Keratinocyte (primary cell): ENCODE results near the gene SIM1. TPM values are rescaled to one million over a fixed set of nuclear protein-coding genes. Genes with fewer than 3 reads are reported as not detected.

Source experiments
- DNase-seq: peaks from one replicate; pipeline ENCODE4 v3.0.0-alpha.2; 2011; ENCODE audit warnings: low read depth, missing footprints, low spot score
- FAIRE-seq: peaks from 2 replicates; lab custom pipeline; 2011; peaks lifted over from hg19 to GRCh38; lab: Jason Lieb, UNC
- H2AFZ ChIP-seq: 2 replicates; pipeline ENCODE4 v1.6.0; 2012; ENCODE audit warnings: low read length, control low read depth, inconsistent platforms; ENCODE audit not compliant: control insufficient read depth
- H3K27ac ChIP-seq: 2 replicates; pipeline ENCODE4 v1.5.1; 2011; ENCODE audit warnings: low read length; ENCODE audit not compliant: control insufficient read depth, insufficient read depth
- H3K27me3 ChIP-seq: 3 replicates; pipeline ENCODE4 v1.6.0; 2011; ENCODE audit warnings: low read length; ENCODE audit not compliant: control insufficient read depth, insufficient read depth; ENCODE audit errors: extremely low read depth
- H3K36me3 ChIP-seq, 2 experiments: 2 replicates in 1 of 2; 3 replicates in 1 of 2; pipeline ENCODE4 v1.5.1; 2011; ENCODE audit warnings: low read length in 2 of 2, mild to moderate bottlenecking in 1 of 2; ENCODE audit not compliant: control insufficient read depth in 2 of 2, insufficient read depth in 2 of 2; ENCODE audit errors: extremely low read depth in 1 of 2
- H3K4me1 ChIP-seq: 3 replicates; pipeline ENCODE4 v1.5.1; 2011; ENCODE audit warnings: low read length; ENCODE audit not compliant: control insufficient read depth, insufficient read depth; ENCODE audit errors: extremely low read depth
- H3K4me2 ChIP-seq: 3 replicates; pipeline ENCODE4 v1.6.0; 2011; ENCODE audit warnings: low read depth, low read length; ENCODE audit not compliant: control insufficient read depth, insufficient read depth; ENCODE audit errors: extremely low read depth
- H3K4me3 ChIP-seq, 3 experiments: fragments of 200-600 bp in 1 of 3; sonication (generic) in 1 of 3; 2 replicates in 2 of 3; 3 replicates in 1 of 3; pipeline ENCODE4 v1.5.1; 2011 to 2016; ENCODE audit warnings: low read length in 3 of 3, mild to moderate bottlenecking in 3 of 3, control low read depth in 2 of 3, inconsistent platforms in 1 of 3, low read depth in 1 of 3, mixed read lengths in 1 of 3, mixed run types in 1 of 3, moderate library complexity in 1 of 3; ENCODE audit not compliant: control insufficient read depth in 2 of 3, insufficient read depth in 2 of 3; ENCODE audit errors: extremely low read depth in 1 of 3
- H3K79me2 ChIP-seq: 2 replicates; pipeline ENCODE4 v1.6.0; 2012; ENCODE audit warnings: low read length; ENCODE audit not compliant: control insufficient read depth, insufficient read depth
- H3K9ac ChIP-seq: 3 replicates; pipeline ENCODE4 v1.6.0; 2011; ENCODE audit warnings: low read length; ENCODE audit not compliant: control insufficient read depth, insufficient read depth; ENCODE audit errors: extremely low read depth
- H3K9me1 ChIP-seq: 3 replicates; pipeline ENCODE4 v1.6.0; 2011; ENCODE audit warnings: low read length; ENCODE audit not compliant: control insufficient read depth, insufficient read depth; ENCODE audit errors: extremely low read depth
- H3K9me3 ChIP-seq: 2 replicates; pipeline ENCODE4 v1.5.1; 2012; ENCODE audit warnings: low read depth, low read length; ENCODE audit not compliant: control insufficient read depth
- H4K20me1 ChIP-seq: 3 replicates; pipeline ENCODE4 v1.6.0; 2011; ENCODE audit warnings: low read length; ENCODE audit not compliant: control insufficient read depth, insufficient read depth; ENCODE audit errors: extremely low read depth
- EZH2 ChIP-seq: IDR thresholded peaks from one replicate; pipeline ENCODE4 v1.6.1; 2012; ENCODE audit warnings: inconsistent platforms, mild to moderate bottlenecking, low read length, moderate library complexity
- dilution Hi-C: fragments of 300-500 bp; cut with MboI; formaldehyde crosslinking; loops from one replicate; pipeline ENCODE4 v1.7.0; 2020; ENCODE audit warnings: low sequenced_read_pairs; ENCODE audit not compliant: extremely low pct_ligation_motif_present
- polyA plus RNA-seq, 5 experiments: library from polyadenylated mRNA; depleted of rRNA in 3 of 5; stranded (reverse) in 3 of 5; stranded (forward) in 1 of 5; unstranded in 1 of 5; fragments of >200 nt; gene quantifications; 1 replicate in 1 of 5; 2 replicates in 3 of 5; 3 replicates in 1 of 5; pipeline versions ENCODE4 v1.2.1 to v1.2.3, GENCODE V29; 2011 to 2012; ENCODE audit warnings: missing spikeins in 2 of 5, low read depth in 1 of 5, low replicate concordance in 1 of 5
- TF ChIP-seq, protein P1 (sequence below), 3 experiments: IDR thresholded peaks in 1 of 3; conservative IDR thresholded peaks in 1 of 3; optimal IDR thresholded peaks in 1 of 3; 2 replicates in 2 of 3; 3 replicates in 1 of 3; pipeline versions ENCODE3 to v1.5.1; 2011; ENCODE audit warnings: low read length in 3 of 3, mild to moderate bottlenecking in 3 of 3, moderate library complexity in 2 of 3, control low read depth in 1 of 3, inconsistent platforms in 1 of 3; ENCODE audit not compliant: insufficient read depth in 2 of 3; ENCODE audit errors: extremely low read depth in 1 of 3

SIM1 gene
- polyA plus RNA-seq, 1 donor (not counting 4 experiments of a cell fraction or from before 2014, with no cell fraction given), result not detected

DNA sequence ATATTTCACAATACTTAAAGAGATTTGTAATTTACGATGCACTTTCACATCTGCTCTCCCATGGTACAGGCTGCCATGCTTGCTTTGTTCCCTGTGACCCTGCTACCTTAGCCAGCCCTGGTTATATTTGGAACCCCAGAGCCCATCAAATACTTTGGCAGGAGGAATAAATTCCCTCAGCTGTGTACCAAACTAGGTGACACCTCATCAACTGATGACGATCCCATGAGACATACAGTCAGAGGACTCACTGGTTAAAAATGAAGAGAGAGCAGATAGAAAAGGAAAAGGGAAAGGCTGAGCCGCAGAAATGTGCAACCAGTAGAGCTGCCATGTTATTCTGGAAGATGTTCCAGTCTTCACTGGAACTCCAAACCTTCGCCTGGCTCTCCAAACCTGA is 120.0 kb downstream of the SIM1 start:
- FAIRE-seq, result no peak
- H3K36me3 ChIP-seq, result no peaks in the 10 kb centered on the region
- H2AFZ ChIP-seq, result no peak overlapping the region
- DNase-seq, result no peak
- no peak overlapping the region for H3K27ac ChIP-seq
- H3K4me3 ChIP-seq, result no peak overlapping the region
- H4K20me1 ChIP-seq, result no peaks in the 10 kb centered on the region
- no peaks in the 10 kb centered on the region for H3K9me3 ChIP-seq
- H3K9ac ChIP-seq, result no peak overlapping the region
- TF ChIP-seq, protein P1, sequence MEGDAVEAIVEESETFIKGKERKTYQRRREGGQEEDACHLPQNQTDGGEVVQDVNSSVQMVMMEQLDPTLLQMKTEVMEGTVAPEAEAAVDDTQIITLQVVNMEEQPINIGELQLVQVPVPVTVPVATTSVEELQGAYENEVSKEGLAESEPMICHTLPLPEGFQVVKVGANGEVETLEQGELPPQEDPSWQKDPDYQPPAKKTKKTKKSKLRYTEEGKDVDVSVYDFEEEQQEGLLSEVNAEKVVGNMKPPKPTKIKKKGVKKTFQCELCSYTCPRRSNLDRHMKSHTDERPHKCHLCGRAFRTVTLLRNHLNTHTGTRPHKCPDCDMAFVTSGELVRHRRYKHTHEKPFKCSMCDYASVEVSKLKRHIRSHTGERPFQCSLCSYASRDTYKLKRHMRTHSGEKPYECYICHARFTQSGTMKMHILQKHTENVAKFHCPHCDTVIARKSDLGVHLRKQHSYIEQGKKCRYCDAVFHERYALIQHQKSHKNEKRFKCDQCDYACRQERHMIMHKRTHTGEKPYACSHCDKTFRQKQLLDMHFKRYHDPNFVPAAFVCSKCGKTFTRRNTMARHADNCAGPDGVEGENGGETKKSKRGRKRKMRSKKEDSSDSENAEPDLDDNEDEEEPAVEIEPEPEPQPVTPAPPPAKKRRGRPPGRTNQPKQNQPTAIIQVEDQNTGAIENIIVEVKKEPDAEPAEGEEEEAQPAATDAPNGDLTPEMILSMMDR (optimal IDR thresholded peaks at IDR 0.05 in 1 of 3, IDR thresholded peaks at IDR 0.05 in 1 of 3, conservative IDR thresholded peaks at IDR 0.05 in 1 of 3; ENCODE audit: extremely low read depth in 1 of 3, insufficient read depth in 2 of 3, low read length in 3 of 3), result no peak
- no peak for TF ChIP-seq EZH2
- H3K79me2 ChIP-seq, result no peaks in the 10 kb centered on the region
- no peaks in the 10 kb centered on the region for H3K27me3 ChIP-seq
- no peaks in the 10 kb centered on the region for H3K9me1 ChIP-seq
- H3K4me1 ChIP-seq, result peaks cover 8% of the 10 kb centered on the region
- dilution Hi-C loops, result no loop called here
- no peak overlapping the region for H3K4me2 ChIP-seq

- Histone ChIP-seq H2AFZ (no peak overlapping the region), H3K36me3 (no peaks in the 10 kb centered on the region), H3K4me1 (peaks cover 8% of the 10 kb centered on the region), H3K27ac (no peak overlapping the region), H3K79me2 (no peaks in the 10 kb centered on the region), H3K9ac (no peak overlapping the region), H4K20me1 (no peaks in the 10 kb centered on the region), H3K4me3 (no peak overlapping the region), H3K9me1 (no peaks in the 10 kb centered on the region), H3K27me3 (no peaks in the 10 kb centered on the region), H3K9me3 (no peaks in the 10 kb centered on the region), H3K4me2 (no peak overlapping the region)
- FAIRE-seq (no peak), DNase-seq (no peak)
- dilution Hi-C loops, result no loop called here
- TF ChIP-seq EZH2, result no peak
- TF ChIP-seq, protein P1 (optimal IDR thresholded peaks at IDR 0.05 in 1 of 3, IDR thresholded peaks at IDR 0.05 in 1 of 3, conservative IDR thresholded peaks at IDR 0.05 in 1 of 3; ENCODE audit: extremely low read depth in 1 of 3, insufficient read depth in 2 of 3, low read length in 3 of 3), result no peak
These were observed 120.4 kb downstream of the SIM1 start for GRCh38 chr6:100344321-100344720.
